NCI-H748 treated with DMSO at 0.1 percent for 48 hours (cell line): ENCODE measurements around the gene SLC35B4.

Experiments used
- DNase-seq: peaks from one replicate; lab custom pipeline; 2025; lab: John Stamatoyannopoulos, UW

SLC35B4 gene

DNA sequence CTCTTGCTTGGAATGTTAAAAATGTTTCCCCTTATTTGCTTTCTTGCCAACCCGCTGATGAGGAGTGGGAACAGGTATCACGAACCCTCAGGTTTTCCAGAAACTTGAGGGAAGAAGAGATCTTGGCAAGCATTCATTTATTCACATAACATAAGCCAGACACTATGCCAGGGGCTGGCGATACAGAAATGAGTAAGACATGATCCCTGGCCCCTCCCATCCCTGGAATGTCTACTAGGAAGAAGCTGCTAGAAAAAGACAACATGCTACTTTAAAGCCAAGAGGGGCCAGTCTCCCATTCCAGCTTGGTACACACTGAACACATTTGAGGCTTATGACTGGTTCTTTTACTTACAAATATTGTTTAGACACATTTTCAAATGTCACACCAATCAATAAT, 26.4 kb downstream of the SLC35B4 start:
- no peak for DNase-seq

DNA sequence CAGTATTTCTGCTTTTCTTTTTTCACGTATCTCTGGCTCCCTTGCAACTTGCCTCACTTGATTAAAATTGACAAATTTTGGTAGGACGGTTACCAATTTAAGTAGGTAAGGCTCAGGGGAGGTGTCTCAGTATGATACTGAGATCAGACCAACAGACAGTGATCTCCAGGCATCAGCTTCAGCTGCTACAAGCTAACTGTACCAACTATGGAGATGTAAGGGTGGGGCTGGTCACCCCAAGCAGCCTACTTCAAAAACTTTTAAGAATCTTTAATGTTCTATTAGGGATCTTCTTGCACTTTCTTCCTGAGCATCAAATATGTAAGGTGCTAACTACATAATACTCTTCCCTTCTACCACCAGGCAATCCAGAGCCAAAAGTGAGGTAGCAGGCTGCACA, 26.9 kb downstream of the SLC35B4 start:
- no peak for DNase-seq

DNA sequence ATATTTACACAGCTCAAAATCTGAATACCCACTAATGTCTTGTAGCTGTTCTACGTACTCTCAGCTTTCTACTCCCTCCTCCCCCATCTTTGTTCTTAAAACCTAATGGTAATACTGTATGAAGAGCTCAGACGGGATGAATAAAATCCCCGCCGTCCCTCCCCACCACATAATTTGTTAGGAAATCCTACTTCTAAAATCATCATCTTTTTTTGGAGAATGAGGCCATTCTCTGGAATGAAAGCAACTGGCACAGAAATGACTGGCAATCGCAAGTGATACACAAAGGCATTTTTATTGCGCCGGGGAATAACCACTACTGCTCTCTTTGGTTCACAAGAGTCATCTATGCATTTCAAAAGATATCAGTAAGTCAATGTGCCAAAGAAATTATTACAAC, 27.3 kb downstream of the SLC35B4 start:
- DNase-seq, result no peak

DNA sequence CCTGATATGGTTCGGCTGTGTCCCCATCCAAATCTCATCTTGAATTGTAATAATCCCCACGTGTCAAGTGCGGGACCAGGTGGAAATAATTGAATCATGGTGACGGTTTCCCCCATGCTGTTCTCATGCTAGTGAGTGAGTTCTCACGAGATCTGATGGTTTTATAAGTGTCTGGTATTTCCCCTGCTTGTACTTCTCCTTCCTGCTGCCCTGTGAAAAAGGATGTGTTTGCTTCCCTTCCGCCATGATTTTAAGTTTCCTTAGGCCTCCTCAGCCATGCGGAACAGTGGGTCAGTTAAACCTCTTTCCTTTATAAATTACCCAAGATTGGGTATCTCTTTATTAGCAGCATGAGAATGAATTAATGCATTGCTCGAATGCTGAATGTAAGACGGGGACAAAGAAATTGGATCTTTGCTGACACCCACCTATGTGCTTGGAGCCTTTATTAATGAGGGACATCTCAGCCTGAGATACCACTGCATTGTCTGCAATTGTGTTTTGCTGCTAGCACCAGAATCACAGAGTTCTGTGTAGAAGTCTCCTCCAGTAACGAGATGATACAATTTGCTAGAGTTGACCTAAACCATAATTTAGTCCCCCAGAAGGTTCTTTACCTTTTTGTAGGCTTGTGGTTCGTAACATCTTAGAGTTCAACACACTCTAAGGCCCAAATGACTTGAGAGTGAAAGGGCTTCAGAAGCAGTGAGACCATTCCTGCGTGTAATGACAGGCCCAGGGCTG, 28.6 kb downstream of the SLC35B4 start:
- DNase-seq, result no peak

DNA sequence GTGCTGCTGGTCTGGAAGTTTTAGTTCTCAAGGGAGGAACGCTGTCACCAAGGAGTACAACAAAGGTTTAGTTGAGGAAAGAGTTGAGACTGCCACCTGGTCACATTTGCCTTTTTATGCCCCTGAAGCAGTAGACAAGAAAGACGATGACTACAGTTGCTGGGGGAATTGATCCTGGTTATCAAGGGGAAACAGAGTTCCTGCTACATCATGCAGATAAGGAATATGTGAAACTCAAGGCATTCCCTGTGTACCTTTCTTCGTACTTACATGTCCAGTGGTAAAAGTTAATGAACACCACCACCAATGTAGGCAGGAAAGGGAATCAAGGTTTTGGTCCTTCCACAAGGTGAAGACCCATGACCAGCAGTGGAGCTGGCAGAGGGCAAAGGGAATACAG, 31.8 kb downstream of the SLC35B4 start:
- DNase-seq, result no peak

DNA sequence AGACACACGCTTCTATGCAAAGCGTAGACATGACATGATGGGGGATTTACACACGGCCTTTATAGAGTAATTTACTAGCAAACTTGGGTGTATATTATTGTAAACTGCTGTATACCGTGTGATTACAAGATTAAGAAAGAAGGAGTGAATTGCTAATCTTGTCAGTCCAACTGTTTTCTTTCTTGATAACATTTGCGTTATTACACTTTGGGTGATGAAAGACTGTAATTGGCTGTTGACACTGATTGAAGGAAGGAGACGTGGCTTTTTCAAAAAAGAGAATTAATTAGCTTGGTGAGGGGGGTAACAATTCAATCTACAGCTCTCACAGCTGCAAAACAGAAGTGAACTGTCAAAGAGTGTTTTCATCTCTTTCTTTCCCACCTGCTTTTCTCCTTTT, 32.7 kb downstream of the SLC35B4 start:
- DNase-seq, result no peak

DNA sequence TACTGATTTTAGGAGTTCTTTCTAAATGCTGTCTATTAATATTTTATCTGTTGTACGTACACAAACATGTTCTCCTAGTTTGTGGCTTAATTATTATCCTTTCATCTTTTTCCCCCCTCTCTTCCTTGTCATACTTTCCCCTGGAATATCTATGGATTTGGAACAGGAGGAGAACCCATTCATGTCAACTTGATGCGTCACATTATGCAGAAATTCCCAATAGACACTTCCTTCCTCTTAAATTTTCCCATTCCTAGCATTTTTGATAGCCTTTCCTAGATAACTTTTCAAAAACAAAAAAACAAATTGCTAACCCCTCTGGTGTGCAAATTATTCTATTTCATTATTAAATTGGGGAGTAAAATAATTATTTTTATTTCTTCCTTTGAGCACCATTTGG, 36.2 kb downstream of the SLC35B4 start:
- DNase-seq, result no peak

DNA sequence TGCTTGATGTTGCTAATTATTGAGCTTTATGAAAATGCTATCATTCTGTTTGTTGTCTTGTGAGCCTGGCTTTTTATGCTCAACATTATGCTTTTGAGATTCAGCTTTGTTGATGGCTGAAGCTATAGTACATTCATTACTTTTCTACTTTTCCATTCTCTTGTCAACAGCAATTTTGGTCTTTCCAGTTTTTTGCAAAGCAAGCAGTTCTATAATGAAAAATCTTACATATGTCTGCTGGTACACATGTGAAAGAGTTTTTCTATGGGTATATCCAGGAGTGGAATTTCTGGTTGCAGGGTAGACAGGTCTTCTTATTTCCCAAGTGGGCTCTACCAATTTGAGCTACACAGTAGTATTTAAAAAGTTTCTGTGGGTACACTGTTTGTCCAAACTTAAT, 36.8 kb downstream of the SLC35B4 start:
- DNase-seq, result no peak

DNA sequence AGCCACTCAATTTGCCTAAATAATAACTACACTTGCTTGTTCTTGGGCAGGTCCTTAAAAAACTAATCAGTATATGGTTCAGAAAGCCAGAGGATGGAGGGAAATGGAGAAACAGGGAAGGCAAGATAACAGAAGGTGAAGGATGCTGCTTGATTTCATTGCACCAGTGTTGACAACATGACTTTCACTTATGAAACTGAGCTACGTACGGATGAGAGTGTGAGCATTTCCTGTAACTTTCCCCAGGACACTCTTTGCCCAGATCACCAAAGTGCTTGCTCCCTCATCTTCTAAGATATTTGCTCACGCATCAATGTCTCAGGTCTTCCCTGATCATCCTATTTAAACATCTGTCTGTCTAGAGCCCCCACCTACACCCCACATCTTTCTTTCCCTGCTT, 37.4 kb downstream of the SLC35B4 start:
- DNase-seq, result no peak

DNA sequence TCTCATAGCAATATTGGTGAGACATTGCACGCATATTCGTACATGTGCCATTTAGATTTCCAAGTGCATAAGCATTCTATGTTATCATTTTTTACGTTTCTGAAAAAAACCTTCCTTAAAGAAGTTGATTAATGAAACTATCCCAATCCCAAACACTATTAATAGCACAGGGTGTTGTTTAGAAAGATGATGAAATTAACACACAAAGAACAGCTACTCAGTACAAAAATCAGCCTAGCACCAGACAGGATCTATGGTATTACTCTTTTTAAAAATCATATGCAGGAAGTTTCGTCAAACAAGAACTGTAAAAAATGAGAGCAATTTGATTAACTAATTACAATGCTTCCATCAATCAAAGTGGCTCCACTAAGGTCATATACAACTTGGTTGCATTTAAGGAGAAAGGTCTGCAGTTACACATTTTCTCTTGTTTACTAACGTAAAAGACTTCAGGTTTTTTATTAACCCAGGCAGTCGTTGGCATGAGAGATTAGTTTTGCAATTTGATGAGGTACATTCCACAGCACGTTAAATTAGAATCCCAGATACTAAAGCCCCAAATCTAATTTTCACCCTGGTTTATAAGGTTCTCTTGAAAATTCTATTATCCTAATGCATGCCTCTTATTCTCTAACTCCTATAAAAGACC, 38.1 kb downstream of the SLC35B4 start:
- DNase-seq, result no peak

DNA sequence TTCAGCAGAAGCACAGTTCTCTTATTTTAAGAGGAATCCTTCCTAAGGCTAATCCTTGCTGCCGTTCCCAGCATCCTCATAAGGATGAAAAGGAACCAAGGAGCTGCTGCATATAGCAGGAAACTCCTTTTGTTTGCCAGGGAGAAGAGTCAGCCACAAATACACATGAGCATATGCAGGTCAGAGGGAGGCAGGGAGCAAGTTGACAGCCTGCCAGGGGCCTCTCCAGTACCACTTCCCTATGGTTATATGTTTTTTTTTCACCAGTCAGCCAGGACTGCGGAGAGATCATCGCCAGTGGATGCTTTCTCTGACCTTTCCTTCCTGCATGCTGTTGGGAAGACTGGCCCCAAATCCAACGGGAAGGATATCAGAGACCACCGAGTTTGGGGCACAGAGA, 39.8 kb downstream of the SLC35B4 start:
- no peak for DNase-seq

DNA sequence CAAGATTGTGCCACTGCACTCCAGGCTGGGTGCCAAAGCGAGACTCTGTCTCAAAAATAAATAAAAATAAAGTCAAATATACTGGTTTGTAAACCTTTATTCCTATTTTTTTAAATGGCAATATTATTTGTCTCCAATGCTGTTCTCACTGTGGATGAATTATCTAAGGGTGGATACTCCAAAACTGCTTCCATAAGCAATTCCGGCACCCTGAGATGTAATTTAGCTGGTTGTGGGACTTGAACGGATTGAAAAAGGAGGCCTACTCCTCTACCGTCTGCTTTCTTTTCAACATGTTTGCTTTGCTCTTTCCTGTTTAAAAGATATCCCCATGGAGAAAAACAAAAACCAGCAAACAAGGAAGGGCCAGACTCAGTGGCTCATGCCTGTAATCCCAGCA, 54.4 kb downstream of the SLC35B4 start:
- no peak for DNase-seq

DNA sequence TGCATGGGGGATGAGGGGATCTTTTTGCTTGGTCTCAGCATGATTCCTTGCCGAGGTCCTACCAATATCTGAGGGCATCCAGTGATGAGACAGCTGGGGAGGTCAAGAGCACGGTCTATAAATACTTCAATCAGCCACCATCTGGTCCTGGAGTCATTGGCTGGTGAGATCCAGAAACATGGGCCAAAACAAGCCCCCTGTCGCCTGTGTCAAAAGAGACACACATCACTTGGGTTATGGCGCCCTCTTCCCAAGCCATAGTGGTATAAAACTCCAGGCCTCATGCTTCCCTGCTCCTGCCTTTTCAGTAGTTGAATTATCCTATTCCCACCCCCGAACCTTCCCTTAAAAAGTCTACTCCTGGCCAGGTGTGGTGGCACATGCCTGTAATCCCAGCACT, 60.9 kb downstream of the SLC35B4 start:
- no peak for DNase-seq

DNA sequence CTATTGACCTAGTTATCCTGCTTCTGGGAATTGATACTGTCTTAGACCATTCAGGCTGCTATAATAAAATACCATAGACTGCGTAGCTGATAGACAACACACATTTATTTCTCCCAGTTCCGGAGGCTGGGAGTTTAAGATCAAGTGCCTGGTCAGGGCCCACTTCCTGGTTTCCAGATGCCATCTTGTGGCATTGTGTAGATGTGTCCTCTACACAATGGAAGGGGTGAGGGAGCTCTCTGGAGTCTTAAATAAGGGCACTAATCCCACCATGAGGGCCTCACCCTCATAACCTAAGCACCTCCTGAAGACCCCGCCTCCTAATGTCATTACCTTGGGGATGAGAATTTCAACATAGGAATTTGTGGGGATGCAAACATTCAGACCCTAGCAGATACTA, 62.4 kb downstream of the SLC35B4 start:
- DNase-seq, result no peak

DNA sequence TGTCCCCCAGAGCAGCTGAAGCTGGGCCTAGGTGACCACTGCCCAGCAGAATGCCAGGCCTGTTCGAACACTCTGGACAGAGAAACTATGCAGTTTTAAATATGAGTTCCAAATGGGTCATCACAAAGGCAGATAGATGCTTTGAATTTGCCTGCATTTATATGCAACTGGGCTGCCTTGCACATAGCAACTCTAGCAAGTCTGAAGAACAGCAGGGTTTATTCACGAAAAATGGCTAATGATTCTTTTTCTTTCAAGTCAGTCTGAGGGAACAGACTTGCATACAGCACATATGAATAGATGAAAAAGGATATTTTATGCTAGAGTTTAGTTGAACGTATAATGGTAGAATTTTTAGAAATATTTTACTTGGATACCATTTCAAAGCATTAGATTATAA, 68.5 kb downstream of the SLC35B4 start:
- no peak for DNase-seq

DNA sequence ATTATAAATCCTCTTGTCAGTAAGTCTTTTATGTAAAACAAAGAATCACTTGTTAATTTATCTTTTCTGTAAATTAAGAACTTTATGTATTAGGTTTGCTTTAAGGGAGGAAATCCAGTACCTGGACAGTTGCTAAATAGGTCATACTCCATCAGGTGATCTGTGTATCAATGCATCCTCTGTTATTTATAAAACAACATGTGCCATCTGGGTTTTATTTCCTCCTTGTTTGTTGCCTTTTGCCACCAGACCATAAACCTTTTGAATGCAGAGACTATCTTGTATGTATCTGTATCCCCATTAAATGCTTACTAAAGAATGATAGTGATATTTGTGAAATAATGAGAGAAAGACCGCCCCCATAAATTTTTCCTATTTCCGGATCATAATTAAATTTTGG, 70.0 kb downstream of the SLC35B4 start:
- no peak for DNase-seq

DNA sequence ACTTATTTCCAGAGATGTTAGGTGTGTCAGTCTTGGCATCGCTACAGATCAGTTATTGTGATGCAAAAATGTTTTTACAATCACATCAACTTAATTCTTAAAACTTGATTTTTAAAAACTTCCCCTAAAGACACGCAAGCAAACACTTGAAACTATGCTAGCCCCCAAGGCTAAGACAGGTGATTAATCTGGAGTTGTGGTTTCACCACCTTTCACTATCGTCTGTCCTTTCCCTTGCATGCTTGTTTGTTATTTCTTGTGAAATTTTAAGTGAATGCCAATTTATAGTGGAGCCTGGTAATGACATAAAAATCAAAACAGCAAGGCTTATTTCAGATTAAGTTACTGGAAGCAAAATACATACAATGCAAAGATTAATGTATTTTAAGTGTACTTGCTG, 70.4 kb downstream of the SLC35B4 start:
- DNase-seq, result no peak

DNA sequence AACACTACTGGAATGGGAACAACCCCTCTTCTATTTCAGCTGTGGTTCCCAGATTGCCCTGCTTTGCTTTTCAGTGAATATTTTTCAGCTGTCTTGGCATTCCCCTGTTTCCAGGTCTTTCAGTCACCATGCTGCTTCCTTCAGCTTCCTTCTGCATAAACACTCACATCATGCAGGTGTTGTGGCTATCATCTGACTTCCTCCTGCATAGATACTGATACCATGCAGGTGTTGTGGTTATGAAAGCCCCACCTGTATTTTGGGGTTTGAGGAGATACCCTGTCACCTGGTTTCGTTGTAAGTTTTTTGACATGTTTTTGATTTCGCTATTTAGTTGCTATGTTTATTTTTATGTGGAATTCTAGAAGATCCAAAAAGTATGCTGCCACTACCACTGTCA, 71.5 kb downstream of the SLC35B4 start:
- no peak for DNase-seq
